Ovary (tissue), 3 donors: ENCODE results near the gene CPVL.

Source experiments
- EP300 ChIP-seq: sonication (generic); formaldehyde crosslinking; IDR thresholded peaks from one replicate; pipeline ENCODE4 v1.6.1; 2017; ENCODE audit warnings: antibody characterized with exemption
- POLR2A ChIP-seq: fragments of 450-650 bp; IDR thresholded peaks from one replicate; pipeline ENCODE4 v1.6.1; 2017; ENCODE audit warnings: antibody characterized with exemption, mild to moderate bottlenecking, moderate library complexity
- TF ChIP-seq, protein P1 (sequence below), 3 donors: fragments of 450-650 bp in 2 of 3; fragments of 200-600 bp in 1 of 3; IDR thresholded peaks; one replicate each; pipeline versions ENCODE4 v1.5.1 to v1.8.0; 2016 to 2022; ENCODE audit warnings: antibody characterized with exemption in 3 of 3, mild to moderate bottlenecking in 1 of 3
- donor health status: DM: no; HTN: no; CAD: no.

DNA sequence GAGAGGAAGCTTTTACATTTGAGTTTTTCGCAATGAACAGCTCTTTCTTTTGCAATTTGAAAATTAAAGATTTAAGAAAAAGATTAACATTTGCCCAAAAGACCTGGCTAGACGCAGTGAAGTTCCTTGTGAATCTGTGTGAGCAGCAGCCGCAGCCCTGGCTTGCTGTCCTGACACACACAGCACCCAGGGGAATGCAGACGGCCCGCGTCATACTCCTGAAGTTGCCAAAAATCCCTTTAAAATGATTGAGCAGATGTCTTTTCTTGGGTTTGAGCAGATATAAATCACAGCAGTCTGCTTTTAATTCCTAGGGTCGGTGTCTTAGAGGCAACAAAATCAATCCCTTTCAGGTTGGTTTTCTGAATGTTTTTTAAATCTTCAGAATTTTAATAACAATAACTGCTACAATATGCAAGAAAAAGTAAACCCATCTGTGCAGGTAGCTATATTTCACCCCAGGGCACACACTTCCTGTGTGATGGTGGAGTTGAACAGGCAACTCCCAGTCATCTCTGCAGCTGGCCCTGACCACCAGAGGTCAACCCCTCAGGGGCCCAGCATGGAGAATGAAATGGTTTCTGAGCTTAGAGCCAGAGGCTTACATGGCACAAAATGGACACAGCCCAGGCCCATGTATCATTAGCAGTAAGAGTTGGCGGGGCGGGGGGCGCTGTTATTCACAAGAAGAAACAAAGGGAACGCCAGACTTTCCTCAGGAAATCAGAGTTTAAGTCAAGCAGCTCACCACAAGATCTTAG, 156.0 kb downstream of the CPVL start:
- no peak for TF ChIP-seq POLR2A
- no peak for TF ChIP-seq EP300
- TF ChIP-seq, protein P1, sequence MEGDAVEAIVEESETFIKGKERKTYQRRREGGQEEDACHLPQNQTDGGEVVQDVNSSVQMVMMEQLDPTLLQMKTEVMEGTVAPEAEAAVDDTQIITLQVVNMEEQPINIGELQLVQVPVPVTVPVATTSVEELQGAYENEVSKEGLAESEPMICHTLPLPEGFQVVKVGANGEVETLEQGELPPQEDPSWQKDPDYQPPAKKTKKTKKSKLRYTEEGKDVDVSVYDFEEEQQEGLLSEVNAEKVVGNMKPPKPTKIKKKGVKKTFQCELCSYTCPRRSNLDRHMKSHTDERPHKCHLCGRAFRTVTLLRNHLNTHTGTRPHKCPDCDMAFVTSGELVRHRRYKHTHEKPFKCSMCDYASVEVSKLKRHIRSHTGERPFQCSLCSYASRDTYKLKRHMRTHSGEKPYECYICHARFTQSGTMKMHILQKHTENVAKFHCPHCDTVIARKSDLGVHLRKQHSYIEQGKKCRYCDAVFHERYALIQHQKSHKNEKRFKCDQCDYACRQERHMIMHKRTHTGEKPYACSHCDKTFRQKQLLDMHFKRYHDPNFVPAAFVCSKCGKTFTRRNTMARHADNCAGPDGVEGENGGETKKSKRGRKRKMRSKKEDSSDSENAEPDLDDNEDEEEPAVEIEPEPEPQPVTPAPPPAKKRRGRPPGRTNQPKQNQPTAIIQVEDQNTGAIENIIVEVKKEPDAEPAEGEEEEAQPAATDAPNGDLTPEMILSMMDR (IDR thresholded peaks at IDR 0.05) = no peak
